Measurements from ENCODE around the gene SYTL2. TPM values are rescaled to one million over a fixed set of nuclear protein-coding genes. Genes with fewer than 3 reads are reported as not detected.

The SYTL2 gene
- total RNA-seq, 1 experiment from 2014 or later: 57.1 TPM

GRCh38 chr11:85756401-85757200 lies 54.3 kb downstream of the SYTL2 start:
- ATAC-seq (no peak), DNase-seq (peak; percentile 19)
- no TSS peak for BruUV-seq (replicated peaks)
- Histone ChIP-seq H3K9me3 (ENCODE audit: low read length) (no peaks in the 10 kb centered on the region), H3K27ac (ENCODE audit: low read length) (no peak overlapping the region), H3K27me3 (ENCODE audit: low read length) (no peaks in the 10 kb centered on the region), H3K9ac (ENCODE audit: low read length) (no peak overlapping the region), H3K36me3 (ENCODE audit: low read depth, low read length) (peaks cover 5% of the 10 kb centered on the region; the same call in 1 of the 2 replicates), H3F3A (ENCODE audit: low read length, unreplicated experiment) (no peaks in the 10 kb centered on the region), H3K79me2 (ENCODE audit: low read length) (no peaks in the 10 kb centered on the region), H3K9me2 (replicated peaks; ENCODE audit: low read length) (no peaks in the 10 kb centered on the region), H2AFZ (ENCODE audit: low read length) (no peak overlapping the region), H3K4me2 (ENCODE audit: low read length) (no peak overlapping the region), H4K20me1 (ENCODE audit: low read length) (no peaks in the 10 kb centered on the region), H3K4me1 (ENCODE audit: insufficient read depth, low read length) (peaks cover 47% of the 10 kb centered on the region), H3K4me3 (ENCODE audit: low read length) (no peak overlapping the region)
- ChIA-PET POLR2A (ENCODE audit: unreplicated experiment) (no interaction called here), CTCF (no interaction called here)
- TF ChIP-seq EZH2 (IDR thresholded peaks at IDR 0.05; ENCODE audit: low read length, unreplicated experiment): no peak
- intact Hi-C loops (cut with micrococcal nuclease): no loop called here

- Histone ChIP-seq H3K36me3 (ENCODE audit: low read depth, low read length) (peaks cover 5% of the 10 kb centered on the region; the same call in 1 of the 2 replicates), H3K9ac (ENCODE audit: low read length) (no peak overlapping the region), H3K9me3 (ENCODE audit: low read length) (no peaks in the 10 kb centered on the region), H3K4me2 (ENCODE audit: low read length) (no peak overlapping the region), H3K27me3 (ENCODE audit: low read length) (no peaks in the 10 kb centered on the region), H4K20me1 (ENCODE audit: low read length) (no peaks in the 10 kb centered on the region), H3K4me1 (ENCODE audit: insufficient read depth, low read length) (peaks cover 48% of the 10 kb centered on the region), H3K4me3 (ENCODE audit: low read length) (no peak overlapping the region), H3K27ac (ENCODE audit: low read length) (no peak overlapping the region), H3K9me2 (replicated peaks; ENCODE audit: low read length) (no peaks in the 10 kb centered on the region), H3K79me2 (ENCODE audit: low read length) (no peaks in the 10 kb centered on the region), H3F3A (ENCODE audit: low read length, unreplicated experiment) (no peaks in the 10 kb centered on the region), H2AFZ (ENCODE audit: low read length) (no peak overlapping the region)
- ATAC-seq: no peak
- intact Hi-C loops (cut with micrococcal nuclease): no loop called here
- no TSS peak for BruUV-seq (replicated peaks)
- ChIA-PET POLR2A (ENCODE audit: unreplicated experiment) (no interaction called here), CTCF (no interaction called here)
- TF ChIP-seq EZH2phosphoT487 (IDR thresholded peaks at IDR 0.05; ENCODE audit: borderline replicate concordance, low read length) (no peak), EZH2 (IDR thresholded peaks at IDR 0.05; ENCODE audit: low read length, unreplicated experiment) (no peak), CTCF (conservative IDR thresholded peaks at IDR 0.05; ENCODE audit: low read depth, low read length) (no peak)
- DNase-seq: no peak
Measured at GRCh38 chr11:85755701-85756100, 55.2 kb downstream of the SYTL2 start.

GRCh38 chr11:85755285-85755684 lies 55.7 kb downstream of the SYTL2 start:
- no peak overlapping the region for H3K9ac ChIP-seq (ENCODE audit: low read length)
- peaks cover 5% of the 10 kb centered on the region; the same call in 1 of the 2 replicates for H3K36me3 ChIP-seq (ENCODE audit: low read depth, low read length)
- H3K4me2 ChIP-seq (ENCODE audit: low read length): no peak overlapping the region
- no peak for ATAC-seq
- BruUV-seq (replicated peaks): no TSS peak
- intact Hi-C loops (cut with micrococcal nuclease): no loop called here
- DNase-seq: no peak
- CTCF ChIA-PET: no interaction called here
- no peak overlapping the region for H3K27ac ChIP-seq (ENCODE audit: low read length)
- H3K9me3 ChIP-seq (ENCODE audit: low read length): no peaks in the 10 kb centered on the region
- no peak overlapping the region for H2AFZ ChIP-seq (ENCODE audit: low read length)
- POLR2A ChIA-PET (ENCODE audit: unreplicated experiment): no interaction called here
- H3K9me2 ChIP-seq (replicated peaks; ENCODE audit: low read length): no peaks in the 10 kb centered on the region
- no peaks in the 10 kb centered on the region for H4K20me1 ChIP-seq (ENCODE audit: low read length)
- no peaks in the 10 kb centered on the region for H3K79me2 ChIP-seq (ENCODE audit: low read length)
- no peaks in the 10 kb centered on the region for H3F3A ChIP-seq (ENCODE audit: low read length, unreplicated experiment)
- TF ChIP-seq EZH2phosphoT487 (IDR thresholded peaks at IDR 0.05; ENCODE audit: borderline replicate concordance, low read length) (no peak), CTCF (conservative IDR thresholded peaks at IDR 0.05; ENCODE audit: low read depth, low read length) (no peak), EZH2 (IDR thresholded peaks at IDR 0.05; ENCODE audit: low read length, unreplicated experiment) (no peak)
- H3K27me3 ChIP-seq (ENCODE audit: low read length): no peaks in the 10 kb centered on the region
- no peak overlapping the region for H3K4me3 ChIP-seq (ENCODE audit: low read length)
- peaks cover 48% of the 10 kb centered on the region for H3K4me1 ChIP-seq (ENCODE audit: insufficient read depth, low read length)

All from PC-3 (cell line).